Retinal pigment epithelial cell (primary cell): ENCODE data around the gene BPI.

Experiments used
- DNase-seq: peaks from one replicate; pipeline ENCODE4 v3.0.0-alpha.2; 2010; ENCODE audit warnings: low read depth
- H3K4me3 ChIP-seq: 2 replicates; pipeline ENCODE4 v1.5.1; 2011; ENCODE audit warnings: mild to moderate bottlenecking, low read length, control low read depth, moderate library complexity
- TF ChIP-seq, protein P1 (sequence below): conservative IDR thresholded peaks from 2 replicates; pipeline ENCODE4 v1.5.1; 2011; ENCODE audit warnings: low read depth, low read length, control low read depth, inconsistent platforms

The BPI gene

DNA sequence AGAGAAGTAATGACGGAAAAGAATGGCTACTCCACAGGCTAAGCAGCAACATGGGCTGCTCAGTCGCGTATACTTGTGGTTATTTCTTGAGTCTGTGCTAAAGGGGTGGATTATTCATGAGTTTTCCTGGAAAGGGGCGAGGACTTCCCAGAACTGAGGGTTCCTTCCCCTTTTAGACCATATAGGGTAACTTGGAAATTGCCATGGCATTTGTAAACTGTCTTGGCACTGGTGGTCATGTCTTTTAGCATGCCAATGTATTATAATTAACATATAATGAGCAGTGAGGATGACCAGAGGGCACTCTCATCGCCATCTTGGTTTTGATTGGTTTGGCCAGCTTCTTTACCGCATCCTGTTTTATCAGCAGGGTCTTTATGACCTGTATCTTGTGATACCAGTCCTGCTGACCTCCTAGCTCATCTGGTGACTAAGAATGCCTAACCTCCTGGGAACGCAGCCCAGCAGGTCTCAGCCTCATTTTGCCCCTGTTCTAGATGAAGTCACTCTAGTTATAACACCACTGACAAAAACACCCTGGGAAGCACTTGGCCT, 53.8 kb downstream of the BPI start:
- no peak overlapping the region for H3K4me3 ChIP-seq
- no peak for DNase-seq
- TF ChIP-seq, protein P1, sequence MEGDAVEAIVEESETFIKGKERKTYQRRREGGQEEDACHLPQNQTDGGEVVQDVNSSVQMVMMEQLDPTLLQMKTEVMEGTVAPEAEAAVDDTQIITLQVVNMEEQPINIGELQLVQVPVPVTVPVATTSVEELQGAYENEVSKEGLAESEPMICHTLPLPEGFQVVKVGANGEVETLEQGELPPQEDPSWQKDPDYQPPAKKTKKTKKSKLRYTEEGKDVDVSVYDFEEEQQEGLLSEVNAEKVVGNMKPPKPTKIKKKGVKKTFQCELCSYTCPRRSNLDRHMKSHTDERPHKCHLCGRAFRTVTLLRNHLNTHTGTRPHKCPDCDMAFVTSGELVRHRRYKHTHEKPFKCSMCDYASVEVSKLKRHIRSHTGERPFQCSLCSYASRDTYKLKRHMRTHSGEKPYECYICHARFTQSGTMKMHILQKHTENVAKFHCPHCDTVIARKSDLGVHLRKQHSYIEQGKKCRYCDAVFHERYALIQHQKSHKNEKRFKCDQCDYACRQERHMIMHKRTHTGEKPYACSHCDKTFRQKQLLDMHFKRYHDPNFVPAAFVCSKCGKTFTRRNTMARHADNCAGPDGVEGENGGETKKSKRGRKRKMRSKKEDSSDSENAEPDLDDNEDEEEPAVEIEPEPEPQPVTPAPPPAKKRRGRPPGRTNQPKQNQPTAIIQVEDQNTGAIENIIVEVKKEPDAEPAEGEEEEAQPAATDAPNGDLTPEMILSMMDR: no peak

DNA sequence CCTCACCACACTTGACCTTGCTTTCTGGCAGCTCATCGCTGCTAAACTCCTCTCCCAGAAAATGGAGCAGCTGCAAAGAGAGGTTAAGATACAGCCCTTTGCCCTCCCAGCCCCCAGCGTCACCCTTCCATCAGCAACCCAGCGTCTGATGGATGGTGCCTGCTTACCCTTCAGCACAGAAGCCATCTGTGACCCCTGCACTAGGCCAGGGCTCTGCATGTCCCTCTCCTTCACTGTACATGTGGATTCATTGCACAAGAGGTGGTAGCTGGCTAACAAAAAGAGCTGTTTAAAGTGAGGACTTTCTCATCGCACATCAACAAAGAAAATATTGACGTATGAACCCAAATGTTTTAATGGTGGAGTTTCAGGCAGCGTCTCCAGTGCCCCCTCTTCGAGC, 54.6 kb downstream of the BPI start:
- DNase-seq: no peak
- H3K4me3 ChIP-seq: no peak overlapping the region
- TF ChIP-seq, protein P1: no peak

DNA sequence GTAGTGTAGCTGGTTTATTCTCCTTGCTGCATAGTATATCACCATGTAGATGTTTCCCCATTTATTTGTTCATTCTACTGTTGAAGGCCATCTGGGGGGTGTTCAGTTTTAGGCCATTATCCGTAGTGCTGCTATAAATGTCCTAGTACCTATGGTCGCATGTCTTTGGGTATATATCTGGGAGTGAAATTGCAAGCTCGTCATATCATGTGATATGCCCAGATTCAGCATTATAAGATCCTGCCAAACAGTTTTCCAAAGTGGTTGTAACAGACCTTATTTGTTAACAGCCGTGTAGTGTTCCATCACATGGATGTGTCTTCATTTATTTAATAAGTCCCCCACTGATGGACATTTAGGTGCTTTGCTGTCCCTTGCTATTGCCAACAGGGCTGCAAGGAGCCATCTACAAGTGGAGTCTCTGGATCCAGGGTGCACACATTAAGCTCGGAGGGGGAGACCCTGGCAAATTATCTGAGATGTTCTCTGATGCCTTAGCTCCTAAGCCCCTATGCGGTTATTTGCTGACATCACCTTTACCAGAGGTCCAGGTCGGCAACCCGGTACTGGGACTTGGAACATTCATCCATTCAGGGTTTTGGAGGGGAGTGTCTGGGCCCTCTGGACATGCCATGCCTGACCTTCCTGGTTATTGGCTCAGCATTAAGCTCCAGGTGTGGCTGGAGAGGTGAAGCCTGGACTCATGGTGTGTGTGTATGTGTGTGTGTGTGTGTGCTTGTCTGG, 59.2 kb downstream of the BPI start:
- TF ChIP-seq, protein P1: no peak
- DNase-seq: no peak
- H3K4me3 ChIP-seq: no peak overlapping the region

DNA sequence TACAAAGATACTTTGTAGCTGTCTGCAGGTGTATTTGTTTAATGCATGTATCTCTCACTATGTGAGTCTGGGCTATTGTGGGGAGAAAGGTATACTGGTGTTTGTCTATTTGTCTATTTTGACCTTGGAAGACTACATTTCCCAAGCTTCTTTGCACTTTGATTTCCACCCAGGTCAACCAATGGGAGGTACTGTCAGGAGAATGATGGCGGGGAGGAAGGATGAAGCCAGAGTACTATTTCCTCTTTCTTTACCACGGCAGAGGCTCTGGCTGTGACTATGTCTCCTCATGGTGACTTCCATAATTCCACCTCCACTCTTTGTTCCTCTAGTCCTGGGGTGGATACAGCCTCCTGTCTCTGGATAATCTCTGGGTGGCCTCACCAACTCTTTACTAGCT, 65.4 kb downstream of the BPI start:
- DNase-seq: no peak
- H3K4me3 ChIP-seq: no peak overlapping the region
- TF ChIP-seq, protein P1: no peak

DNA sequence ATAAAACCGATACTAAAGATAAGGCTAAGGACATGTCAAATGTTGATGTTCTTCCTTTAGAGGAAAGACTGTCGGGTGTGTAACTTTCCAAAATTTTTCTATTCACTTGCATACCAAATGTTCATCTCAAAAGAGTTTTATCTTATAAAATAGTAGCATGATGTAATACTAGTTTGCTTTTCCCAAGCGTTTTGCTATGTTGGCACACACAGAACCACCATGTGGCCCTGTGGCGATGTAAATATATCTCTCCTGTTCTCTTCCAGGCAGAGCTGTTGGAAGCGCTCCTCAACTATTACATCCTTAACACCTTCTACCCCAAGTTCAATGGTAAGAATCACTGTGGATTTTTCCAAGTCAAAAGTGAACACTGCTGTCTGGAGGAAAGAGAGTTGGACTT, 68.8 kb downstream of the BPI start:
- no peak for DNase-seq
- no peak overlapping the region for H3K4me3 ChIP-seq
- TF ChIP-seq, protein P1: no peak

DNA sequence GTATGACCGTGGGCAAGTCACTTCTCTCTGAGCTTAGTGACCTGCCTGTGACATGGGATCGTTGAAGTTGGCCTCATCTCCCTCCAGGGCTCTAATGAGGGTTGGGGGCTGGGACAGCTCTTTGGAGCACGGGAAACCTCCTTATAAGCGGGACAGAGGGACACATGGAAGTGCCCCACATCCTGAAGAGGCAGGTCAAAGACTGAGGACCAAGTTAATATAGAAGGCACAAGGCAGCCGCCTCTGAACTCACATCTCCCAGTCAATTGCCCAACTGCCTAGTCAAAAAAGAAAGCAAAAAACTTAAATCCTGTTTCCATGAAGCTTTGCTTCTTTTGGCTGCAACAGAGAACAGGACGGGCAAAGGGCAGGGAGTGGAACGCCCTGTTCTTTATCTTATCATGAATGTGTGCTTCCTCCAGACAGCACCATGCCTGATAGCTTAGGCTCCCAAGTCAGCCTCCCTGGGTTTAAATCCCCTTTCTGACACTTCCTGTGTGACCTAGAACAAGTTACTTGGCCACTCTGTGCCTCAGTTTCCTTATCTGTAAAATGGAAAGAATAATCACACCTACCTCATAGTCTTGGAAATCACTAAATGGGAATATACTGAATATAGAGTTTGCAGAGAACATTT, 69.4 kb downstream of the BPI start:
- DNase-seq: no peak
- H3K4me3 ChIP-seq: no peak overlapping the region
- TF ChIP-seq, protein P1: no peak

DNA sequence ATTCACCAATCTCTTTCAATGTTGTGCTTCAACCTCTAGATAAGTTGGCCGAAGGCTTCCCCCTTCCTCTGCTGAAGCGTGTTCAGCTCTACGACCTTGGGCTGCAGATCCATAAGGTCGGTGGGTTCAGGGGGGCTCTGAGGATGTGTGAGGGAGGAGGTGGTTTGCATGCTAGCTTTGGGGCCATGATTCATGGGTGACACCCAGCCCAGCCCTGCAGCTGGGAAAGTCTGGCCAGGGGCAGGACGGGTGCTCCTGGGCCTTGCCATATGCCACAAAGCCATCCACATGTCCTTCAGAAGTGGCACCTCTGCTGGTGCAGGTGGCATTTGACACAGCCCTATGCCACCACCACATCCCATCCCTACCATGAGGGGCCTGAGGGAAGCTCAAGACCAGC, 69.9 kb downstream of the BPI start:
- TF ChIP-seq, protein P1: no peak
- DNase-seq: no peak
- H3K4me3 ChIP-seq: no peak overlapping the region
